Cardiac muscle cell (in vitro differentiated cells and primary cell): ENCODE data around the gene LAG3. TPM values are rescaled to one million over a fixed set of nuclear protein-coding genes. Genes with fewer than 3 reads are reported as not detected.

Source experiments
- DNase-seq, 2 donors: peaks; one replicate each; pipeline versions ENCODE4 v3.0.0 to v3.0.0-alpha.2; 2010 to 2017; ENCODE audit warnings: low read depth in 1 of 2, low spot score in 1 of 2
- H3K27ac ChIP-seq: fragments of 200-600 bp; sonication (generic); 2 replicates; pipeline ENCODE4 v1.5.1; 2016
- H3K27me3 ChIP-seq: fragments of 200-600 bp; sonication (generic); 2 replicates; pipeline ENCODE4 v1.6.0; 2016; ENCODE audit warnings: control low read depth
- H3K36me3 ChIP-seq: fragments of 200-600 bp; sonication (generic); 2 replicates; pipeline ENCODE4 v1.5.1; 2016; ENCODE audit warnings: control low read depth
- H3K4me1 ChIP-seq: fragments of 200-600 bp; sonication (generic); 2 replicates; pipeline ENCODE4 v1.8.1; 2017; ENCODE audit warnings: low read depth, mild to moderate bottlenecking, mixed run types
- H3K4me3 ChIP-seq: fragments of 200-600 bp; sonication (generic); 2 replicates; pipeline ENCODE4 v1.5.1; 2016; ENCODE audit warnings: mild to moderate bottlenecking
- H3K9me3 ChIP-seq: fragments of 200-600 bp; sonication (generic); 2 replicates; pipeline ENCODE4 v1.5.1; 2017; ENCODE audit warnings: low read depth, mild to moderate bottlenecking, control low read depth
- polyA plus RNA-seq: library from polyadenylated mRNA; unstranded; fragments of >200 nt; fragmentation: Nextera tagmentation; extraction: Ambion mirVana; gene quantifications from 2 replicates; pipeline ENCODE4 v1.2.1, GENCODE V29; 2016
- total RNA-seq: library from RNA; depleted of rRNA; stranded (reverse); fragments of >200 nt; gene quantifications from 2 replicates; pipeline ENCODE4 v1.2.3, GENCODE V29; 2016
- TF ChIP-seq, protein P1 (sequence below): IDR thresholded peaks from 2 replicates; pipeline ENCODE4 v1.5.1; 2012; ENCODE audit warnings: low read depth, mild to moderate bottlenecking, low read length

LAG3 gene
- total and polyA plus RNA-seq, 2 experiments from 2014 or later = 0.15 TPM; not detected in 1

DNA sequence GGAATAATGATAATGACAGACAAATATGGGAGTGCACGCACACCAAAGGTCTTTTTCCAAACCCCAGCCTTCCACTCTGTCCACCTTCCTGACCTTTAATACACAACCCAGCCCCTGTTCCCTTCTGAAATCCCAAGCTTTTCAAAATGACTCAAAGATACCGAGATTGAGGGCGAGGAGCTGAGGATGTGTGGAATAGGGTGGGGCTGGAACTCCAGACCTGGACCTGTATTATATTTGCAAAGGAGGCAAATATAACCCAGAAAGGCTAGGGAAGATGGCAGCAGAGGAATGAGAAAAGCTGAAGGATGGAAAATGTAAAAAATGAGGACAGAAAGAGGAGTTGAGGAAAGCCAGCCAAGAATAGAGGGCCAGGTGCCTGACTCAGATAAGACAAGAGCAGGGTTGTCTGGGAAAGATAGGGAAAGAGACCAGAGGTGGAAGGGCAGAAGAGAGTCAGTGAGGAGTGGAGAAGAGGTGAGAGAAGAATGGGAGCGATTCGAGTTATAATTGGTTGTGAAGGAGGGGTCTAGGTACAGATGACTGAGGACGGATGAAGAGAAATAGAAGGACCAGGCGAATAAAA, 7.2 kb upstream of the LAG3 start:
- TF ChIP-seq, protein P1, sequence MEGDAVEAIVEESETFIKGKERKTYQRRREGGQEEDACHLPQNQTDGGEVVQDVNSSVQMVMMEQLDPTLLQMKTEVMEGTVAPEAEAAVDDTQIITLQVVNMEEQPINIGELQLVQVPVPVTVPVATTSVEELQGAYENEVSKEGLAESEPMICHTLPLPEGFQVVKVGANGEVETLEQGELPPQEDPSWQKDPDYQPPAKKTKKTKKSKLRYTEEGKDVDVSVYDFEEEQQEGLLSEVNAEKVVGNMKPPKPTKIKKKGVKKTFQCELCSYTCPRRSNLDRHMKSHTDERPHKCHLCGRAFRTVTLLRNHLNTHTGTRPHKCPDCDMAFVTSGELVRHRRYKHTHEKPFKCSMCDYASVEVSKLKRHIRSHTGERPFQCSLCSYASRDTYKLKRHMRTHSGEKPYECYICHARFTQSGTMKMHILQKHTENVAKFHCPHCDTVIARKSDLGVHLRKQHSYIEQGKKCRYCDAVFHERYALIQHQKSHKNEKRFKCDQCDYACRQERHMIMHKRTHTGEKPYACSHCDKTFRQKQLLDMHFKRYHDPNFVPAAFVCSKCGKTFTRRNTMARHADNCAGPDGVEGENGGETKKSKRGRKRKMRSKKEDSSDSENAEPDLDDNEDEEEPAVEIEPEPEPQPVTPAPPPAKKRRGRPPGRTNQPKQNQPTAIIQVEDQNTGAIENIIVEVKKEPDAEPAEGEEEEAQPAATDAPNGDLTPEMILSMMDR = no peak
- peaks cover 30% of the 10 kb centered on the region for H3K4me1 ChIP-seq
- no peaks in the 10 kb centered on the region for H3K36me3 ChIP-seq
- H3K4me3 ChIP-seq = peak overlapping the region; percentile 93
- H3K27ac ChIP-seq = peak overlapping the region; percentile 95
- no peaks in the 10 kb centered on the region for H3K27me3 ChIP-seq
- H3K9me3 ChIP-seq = no peaks in the 10 kb centered on the region
- no peak for DNase-seq

DNA sequence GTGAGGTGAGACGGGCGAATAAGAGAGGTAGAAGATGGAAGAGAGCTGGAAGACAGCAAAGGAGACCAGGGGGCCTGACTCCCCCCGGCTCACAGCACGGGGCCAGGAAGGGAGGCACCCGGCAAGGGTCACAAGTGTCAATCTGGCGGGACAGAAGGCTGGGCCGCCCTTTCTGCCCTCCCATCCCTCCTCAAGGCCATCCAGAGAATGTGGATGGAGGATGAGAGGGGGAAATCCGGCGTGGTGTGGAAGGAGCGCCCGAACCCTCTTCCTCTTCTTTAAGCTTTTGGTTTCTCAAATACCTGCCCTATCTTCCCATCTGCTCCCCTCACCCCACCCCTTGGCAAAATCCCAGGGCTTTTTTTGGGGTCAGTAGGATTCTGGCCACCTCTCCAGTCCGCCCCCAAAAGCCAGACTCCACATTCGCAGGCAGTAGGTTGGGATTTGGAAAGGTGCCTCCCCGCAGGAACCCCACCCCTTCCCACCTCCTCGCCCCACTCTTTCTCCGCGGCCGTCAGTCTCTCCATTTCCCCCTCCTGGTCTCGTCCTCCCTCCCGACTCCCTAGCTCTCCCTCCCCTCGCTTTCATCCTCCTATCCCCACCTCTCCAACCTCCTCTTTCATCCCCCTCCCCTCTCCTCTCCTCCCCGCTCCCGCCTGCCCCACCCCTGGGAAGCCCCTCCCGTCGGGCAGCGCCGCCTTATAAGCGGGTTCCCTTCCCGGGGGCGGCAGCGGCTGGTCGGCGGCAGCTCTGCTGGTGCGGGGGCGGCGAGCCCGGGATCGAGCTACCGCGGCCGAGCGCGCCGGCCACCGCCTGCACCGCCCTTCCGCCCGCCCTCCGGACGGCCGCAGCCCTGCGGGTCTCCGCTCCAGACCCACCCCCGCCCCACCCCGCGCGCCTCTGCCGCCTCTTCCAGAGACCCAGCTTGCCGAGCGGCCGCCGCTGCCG, 6.4 kb upstream of the LAG3 start, which contains the start of gene PTMS:
Gene PTMS, plus strand, starts transcription at position 730 of the 948 bp plus-strand sequence. CDS start 343 bp downstream, outside the sequence.
- peak within 1 kb of the TSS; percentile 93 for H3K4me3 ChIP-seq
- TF ChIP-seq, protein P1 = no peak
- H3K36me3 ChIP-seq = no peaks in the 10 kb centered on the region
- H3K4me1 ChIP-seq = peaks cover 30% of the 10 kb centered on the region
- no peaks in the 10 kb centered on the region for H3K27me3 ChIP-seq
- H3K27ac ChIP-seq = peak within 1 kb of the TSS; percentile 95
- no peaks in the 10 kb centered on the region for H3K9me3 ChIP-seq
- DNase-seq = peak; percentile 88 to 97

DNA sequence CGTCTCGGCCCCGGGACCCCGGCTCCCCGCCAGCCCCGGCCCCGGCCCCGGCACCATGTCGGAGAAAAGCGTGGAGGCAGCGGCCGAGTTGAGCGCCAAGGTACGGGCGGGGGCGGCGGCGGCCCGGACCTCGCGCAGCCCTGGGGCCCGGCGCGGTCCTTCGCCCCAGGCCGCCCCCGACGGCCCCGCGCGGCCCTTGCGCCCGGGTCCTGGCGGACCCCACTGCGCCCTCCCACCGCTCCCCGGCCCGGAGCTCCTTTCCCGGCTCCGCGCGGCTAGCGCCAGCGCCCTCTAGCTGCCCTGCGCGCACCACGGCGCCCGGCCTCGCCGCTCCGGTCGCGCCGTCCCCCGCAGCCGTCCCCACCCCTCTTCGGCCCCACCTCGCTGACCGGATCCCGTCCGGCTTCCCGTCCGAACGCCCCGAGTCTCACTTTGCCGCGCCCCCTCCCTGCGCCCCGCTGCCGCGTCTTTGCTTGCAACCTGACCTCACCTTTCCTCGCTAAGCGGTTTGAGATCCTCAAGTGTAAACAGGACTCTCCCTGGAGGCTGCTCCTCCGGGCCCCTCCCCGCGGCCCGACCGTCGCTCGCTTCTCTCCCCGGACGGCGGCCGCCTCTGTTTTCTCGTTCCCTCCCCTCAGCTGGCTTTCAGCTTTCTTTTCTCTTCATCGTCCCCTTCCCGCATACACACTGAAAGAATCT, 5.5 kb upstream of the LAG3 start:
- H3K4me1 ChIP-seq = peaks cover 30% of the 10 kb centered on the region
- H3K27ac ChIP-seq = peak overlapping the region; percentile 95
- H3K27me3 ChIP-seq = no peaks in the 10 kb centered on the region
- TF ChIP-seq, protein P1 = peak; percentile 50
- H3K36me3 ChIP-seq = no peaks in the 10 kb centered on the region
- peak; percentile 76 to 89 for DNase-seq
- H3K9me3 ChIP-seq = no peaks in the 10 kb centered on the region
- H3K4me3 ChIP-seq = peak overlapping the region; percentile 93

DNA sequence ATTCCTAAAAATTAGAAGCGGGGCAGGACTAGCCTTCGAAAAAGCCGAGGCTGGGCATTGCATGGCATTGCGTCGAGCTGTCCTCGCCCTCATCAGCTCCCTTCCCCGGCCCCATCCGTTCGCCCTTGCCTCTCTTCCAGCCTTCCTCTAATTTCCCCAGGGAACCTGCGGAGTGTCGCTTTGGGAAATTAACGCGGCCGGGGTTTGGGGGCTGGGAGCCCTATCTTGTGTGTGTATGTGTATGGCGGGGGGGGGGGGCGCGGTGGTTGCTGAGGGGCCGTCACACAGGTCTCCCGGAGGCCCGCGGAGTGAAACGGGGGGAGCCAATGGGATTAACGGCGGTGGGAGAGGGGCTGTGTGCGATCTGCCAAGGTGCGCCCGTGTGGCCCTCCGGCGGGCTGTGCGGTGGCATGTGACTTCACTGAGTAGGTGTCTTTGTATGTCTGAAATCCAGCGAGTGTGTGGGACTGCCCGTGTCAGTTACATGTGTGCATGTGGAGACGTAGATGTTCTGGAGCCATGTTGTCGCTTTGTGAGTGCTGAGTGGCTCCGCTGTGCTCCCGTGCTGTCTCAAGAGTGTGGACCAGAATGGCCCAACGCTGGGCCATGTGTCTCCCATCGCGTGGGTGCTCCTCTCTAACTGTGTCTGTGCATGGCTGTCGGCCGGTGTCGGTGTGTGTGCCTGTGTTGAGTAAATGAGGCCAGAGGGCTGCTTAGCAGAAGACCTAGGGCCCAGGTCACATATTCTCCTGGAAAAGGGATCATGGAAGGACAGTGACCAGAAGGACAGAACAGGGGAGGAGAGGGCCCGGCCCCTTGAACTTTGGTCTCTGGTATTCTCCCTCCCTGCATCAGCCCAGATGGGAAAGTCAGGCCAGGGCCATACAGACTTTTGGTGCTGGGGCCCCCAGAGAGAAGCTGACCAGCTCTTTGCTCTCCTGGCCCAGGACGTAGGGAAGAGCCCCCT, 4.7 kb upstream of the LAG3 start:
- H3K9me3 ChIP-seq = no peaks in the 10 kb centered on the region

More for the DNA sequence above, 4.7 kb upstream of the LAG3 start:
- Histone ChIP-seq H3K36me3 (no peaks in the 10 kb centered on the region), H3K4me3 (peak overlapping the region; percentile 93), H3K4me1 (peaks cover 30% of the 10 kb centered on the region), H3K27ac (peak overlapping the region; percentile 95), H3K27me3 (peaks cover 8% of the 10 kb centered on the region)
- DNase-seq = peak; percentile 44 to 51
- TF ChIP-seq, protein P1 = no peak
